Spleen (tissue), 11 donors: ENCODE measurements around the gene CMPK1. TPM values are rescaled to one million over a fixed set of nuclear protein-coding genes. Genes with fewer than 3 reads are reported as not detected.

Source experiments
- DNase-seq: peaks from one replicate; pipeline ENCODE4 v3.0.0-alpha.2; 2020
- H3K27ac ChIP-seq, 8 donors: fragments of 200-600 bp; sonication (generic) in 7 of 8; 1 replicate in 4 of 8; 2 replicates in 4 of 8; pipeline versions ENCODE4 v1.5.0 to v1.8.0; 2016 to 2021; ENCODE audit warnings: inconsistent platforms in 4 of 8, mild to moderate bottlenecking in 4 of 8, moderate library complexity in 1 of 8
- H3K27me3 ChIP-seq, 7 donors: fragments of 200-600 bp; sonication (generic) in 6 of 7; replicated peaks in 1 of 7; 1 replicate in 4 of 7; 2 replicates in 3 of 7; pipeline versions ENCODE4 v1.5.0 to v1.8.0; 2016 to 2021; ENCODE audit warnings: inconsistent platforms in 3 of 7, mild to moderate bottlenecking in 1 of 7
- H3K36me3 ChIP-seq, 6 donors: fragments of 200-600 bp; sonication (generic) in 5 of 6; 1 replicate in 4 of 6; 2 replicates in 2 of 6; pipeline versions ENCODE4 v1.5.0 to v1.8.0; 2016 to 2021; ENCODE audit warnings: inconsistent platforms in 2 of 6
- H3K4me1 ChIP-seq, 6 donors: fragments of 200-600 bp; sonication (generic) in 5 of 6; 1 replicate in 3 of 6; 2 replicates in 3 of 6; pipeline versions ENCODE4 v1.5.0 to v1.8.0; 2016 to 2021; ENCODE audit warnings: inconsistent platforms in 3 of 6
- H3K4me3 ChIP-seq, 8 donors: fragments of 200-600 bp; sonication (generic) in 7 of 8; 1 replicate in 4 of 8; 2 replicates in 4 of 8; pipeline versions ENCODE4 v1.5.0 to v1.8.0; 2016 to 2021; ENCODE audit warnings: inconsistent platforms in 4 of 8, mild to moderate bottlenecking in 4 of 8, moderate library complexity in 2 of 8
- H3K9me3 ChIP-seq, 8 donors: fragments of 200-600 bp; sonication (generic) in 7 of 8; 1 replicate in 4 of 8; 2 replicates in 4 of 8; pipeline versions ENCODE4 v1.5.0 to v1.8.0; 2016 to 2021; ENCODE audit warnings: inconsistent platforms in 4 of 8
- POLR2A ChIP-seq, 3 donors: fragments of 450-650 bp; IDR thresholded peaks; one replicate each; pipeline ENCODE4 v1.5.1; 2017; ENCODE audit warnings: antibody characterized with exemption in 3 of 3, mild to moderate bottlenecking in 1 of 3
- POLR2AphosphoS5 ChIP-seq, 3 donors: sonication (generic); formaldehyde crosslinking; IDR thresholded peaks; one replicate each; pipeline ENCODE4 v1.5.1; 2017; ENCODE audit warnings: antibody characterized with exemption in 3 of 3
- WGBS, 5 donors: extraction: QIAGEN DNeasy Blood & Tissue Kit in 3 of 5; methylation state at CpG; one replicate each; pipeline versions ENCODE4 v1.1.5 to v1.1.7; 2013 to 2018; 5-methylcytosine and 5-hydroxymethylcytosine counted together
- intact Hi-C: fragments of 100-400 bp; cut with DNase I; formaldehyde crosslinking; loops from one replicate; pipeline ENCODE4 v1.15.0; 2023; ENCODE audit warnings: low total_unique reads
- polyA plus RNA-seq, 3 donors: library from polyadenylated mRNA; stranded (reverse); fragments of 200-250 nt; gene quantifications; one replicate each; pipeline ENCODE4 v1.2.1, GENCODE V29; 2013
- total RNA-seq, 7 donors: library from RNA; depleted of rRNA in 3 of 7; stranded (reverse); fragments of >200 nt in 3 of 7; fragmentation: NEBNext Ultra II Directional in 4 of 7; extraction: Animal tissue kit (Norgen Biotek cat#: 25700) in 4 of 7; gene quantifications; one replicate each; pipeline versions ENCODE4 v1.1.0 to v1.2.1, GENCODE V29; 2016 to 2021
- TF ChIP-seq, protein P1 (sequence below), 11 experiments: fragments of 200-600 bp in 7 of 11; fragments of 450-650 bp in 4 of 11; sonication (generic) in 4 of 11; IDR thresholded peaks in 8 of 11; conservative IDR thresholded peaks in 3 of 11; 1 replicate in 7 of 11; 2 replicates in 4 of 11; pipeline versions ENCODE4 v1.4.0 to v1.8.0; 2016 to 2021; ENCODE audit warnings: antibody characterized with exemption in 11 of 11, inconsistent platforms in 4 of 11, mild to moderate bottlenecking in 1 of 11
- donor health status: healthy with polysubstance abuse.
- donor health status: DM: no; HTN: no; CAD: no; lungs with moderate emphysema.
- donor health status: DM: no; HTN: no; CAD: no.
- donor health status: Bipolar disorder and iron deficiency.
- donor health status: healthy.
- donor health status: DM: no; HTN: no; CAD: no.
- donor health status: DM: yes; HTN: yes; CAD: no.

The CMPK1 gene
- total and polyA plus RNA-seq, 10 donors, result 69.8 to 101 (median 86.2) TPM

DNA sequence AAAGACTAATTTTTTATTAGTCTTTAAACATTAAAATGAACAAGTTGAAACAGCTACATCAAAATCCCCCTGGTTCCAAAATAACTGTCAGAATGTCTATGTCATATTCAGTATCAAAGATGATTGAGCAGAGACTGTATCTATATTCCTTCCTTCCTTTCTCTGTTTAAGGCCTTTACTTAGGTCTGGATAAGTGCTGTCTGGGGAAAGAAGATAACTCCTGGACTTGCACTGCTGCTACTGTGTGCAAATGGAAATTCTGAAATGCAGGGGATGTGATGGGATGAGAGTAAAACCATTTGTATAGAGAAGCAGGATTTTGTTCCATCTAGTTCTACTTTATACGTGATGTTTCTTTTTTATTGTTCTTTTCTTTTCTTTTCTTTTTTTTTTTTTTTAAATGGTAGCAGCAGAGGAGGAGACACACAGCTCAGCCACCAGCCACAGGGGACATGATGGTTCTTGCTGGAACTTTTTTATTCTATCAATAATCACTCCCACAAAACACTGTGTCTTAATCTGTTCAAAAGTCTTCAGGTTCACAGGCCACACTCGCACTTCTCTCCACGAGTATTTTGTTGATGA is 48.9 kb downstream of the CMPK1 start:
- intact Hi-C loops, result no loop called here
- Histone ChIP-seq H3K27me3 (no peaks in the 10 kb centered on the region), H3K36me3 (peaks cover 0 to 62% (median 19%) of the 10 kb centered on the region in 6 donors), H3K4me3 (no peak overlapping the region), H3K9me3 (no peaks in the 10 kb centered on the region), H3K4me1 (no peaks in the 10 kb centered on the region), H3K27ac (no peak overlapping the region)
- 87 to 93% (median 91%) methylated on average over 3 of the region's 3 CpGs for WGBS, 5 donors
- no peak for DNase-seq
- no peak for TF ChIP-seq POLR2AphosphoS5 (IDR thresholded peaks at IDR 0.05)
- TF ChIP-seq, protein P1, sequence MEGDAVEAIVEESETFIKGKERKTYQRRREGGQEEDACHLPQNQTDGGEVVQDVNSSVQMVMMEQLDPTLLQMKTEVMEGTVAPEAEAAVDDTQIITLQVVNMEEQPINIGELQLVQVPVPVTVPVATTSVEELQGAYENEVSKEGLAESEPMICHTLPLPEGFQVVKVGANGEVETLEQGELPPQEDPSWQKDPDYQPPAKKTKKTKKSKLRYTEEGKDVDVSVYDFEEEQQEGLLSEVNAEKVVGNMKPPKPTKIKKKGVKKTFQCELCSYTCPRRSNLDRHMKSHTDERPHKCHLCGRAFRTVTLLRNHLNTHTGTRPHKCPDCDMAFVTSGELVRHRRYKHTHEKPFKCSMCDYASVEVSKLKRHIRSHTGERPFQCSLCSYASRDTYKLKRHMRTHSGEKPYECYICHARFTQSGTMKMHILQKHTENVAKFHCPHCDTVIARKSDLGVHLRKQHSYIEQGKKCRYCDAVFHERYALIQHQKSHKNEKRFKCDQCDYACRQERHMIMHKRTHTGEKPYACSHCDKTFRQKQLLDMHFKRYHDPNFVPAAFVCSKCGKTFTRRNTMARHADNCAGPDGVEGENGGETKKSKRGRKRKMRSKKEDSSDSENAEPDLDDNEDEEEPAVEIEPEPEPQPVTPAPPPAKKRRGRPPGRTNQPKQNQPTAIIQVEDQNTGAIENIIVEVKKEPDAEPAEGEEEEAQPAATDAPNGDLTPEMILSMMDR (IDR thresholded peaks at IDR 0.05 in 8 of 11, conservative IDR thresholded peaks at IDR 0.05 in 3 of 11), result no peak
- no peak for TF ChIP-seq POLR2A (IDR thresholded peaks at IDR 0.05)

DNA sequence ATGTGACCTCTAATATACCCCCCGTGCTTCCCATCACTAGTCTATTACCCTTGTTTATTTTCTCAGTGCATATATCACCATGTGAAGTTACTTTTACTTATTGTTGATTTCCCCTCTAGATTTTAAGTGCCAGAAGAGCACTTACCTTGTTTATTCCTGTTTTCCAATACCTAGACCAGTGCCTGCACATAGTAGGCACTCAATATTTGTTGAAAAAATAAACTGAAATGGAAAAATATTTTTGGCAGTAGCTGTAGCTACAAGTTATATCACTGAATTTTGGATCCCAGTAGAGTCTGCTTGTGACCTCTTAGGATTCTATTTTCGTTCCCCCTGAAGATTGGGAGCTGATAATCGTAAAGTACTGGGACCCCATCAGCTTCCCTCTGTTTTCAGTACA is 50.5 kb downstream of the CMPK1 start:
- intact Hi-C loops, result no loop called here
- no peaks in the 10 kb centered on the region for H3K9me3 ChIP-seq
- H3K4me1 ChIP-seq, result no peaks in the 10 kb centered on the region
- H3K4me3 ChIP-seq, result no peak overlapping the region
- WGBS, 5 donors, result 94 to 99% (median 96%) methylated on average over 3 of the region's 3 CpGs
- TF ChIP-seq POLR2AphosphoS5 (IDR thresholded peaks at IDR 0.05), result no peak
- no peak for TF ChIP-seq POLR2A (IDR thresholded peaks at IDR 0.05)
- TF ChIP-seq, protein P1 (IDR thresholded peaks at IDR 0.05 in 8 of 11, conservative IDR thresholded peaks at IDR 0.05 in 3 of 11), result no peak
- no peaks in the 10 kb centered on the region for H3K27me3 ChIP-seq
- no peak overlapping the region for H3K27ac ChIP-seq
- no peak for DNase-seq
- H3K36me3 ChIP-seq, result peaks cover 0 to 46% (median 11%) of the 10 kb centered on the region in 6 donors

DNA sequence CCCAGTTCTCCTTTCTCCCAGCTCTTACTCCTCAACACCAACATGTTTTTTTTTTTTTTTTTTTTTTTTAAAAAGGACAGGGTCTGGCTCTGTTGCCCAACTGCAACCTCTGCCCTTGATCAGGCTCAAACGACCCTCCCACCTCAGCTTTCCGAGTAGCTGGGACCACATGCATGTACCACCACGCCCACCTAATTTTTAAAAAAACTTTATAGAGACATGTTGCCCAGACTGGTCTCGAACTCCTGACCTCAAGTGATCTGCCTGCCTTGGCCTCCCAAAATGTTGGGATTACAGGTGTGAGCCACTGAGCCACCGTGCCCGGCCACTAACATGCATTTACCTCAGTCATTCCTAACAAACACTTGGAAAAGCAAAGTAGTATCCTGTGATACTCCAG is 51.4 kb downstream of the CMPK1 start:
- H3K9me3 ChIP-seq, result no peaks in the 10 kb centered on the region
- no peak for DNase-seq
- WGBS, 5 donors, result 83 to 93% (median 87%) methylated on average over 6 of the region's 6 CpGs
- no peaks in the 10 kb centered on the region for H3K4me1 ChIP-seq
- H3K27ac ChIP-seq, result no peak overlapping the region
- H3K36me3 ChIP-seq, result peaks cover 0 to 37% (median 4%) of the 10 kb centered on the region in 6 donors
- no peak overlapping the region for H3K4me3 ChIP-seq
- TF ChIP-seq POLR2A (IDR thresholded peaks at IDR 0.05) (no peak), POLR2AphosphoS5 (IDR thresholded peaks at IDR 0.05) (no peak)
- TF ChIP-seq, protein P1 (IDR thresholded peaks at IDR 0.05 in 8 of 11, conservative IDR thresholded peaks at IDR 0.05 in 3 of 11), result no peak
- no peaks in the 10 kb centered on the region for H3K27me3 ChIP-seq
- intact Hi-C loops, result no loop called here

DNA sequence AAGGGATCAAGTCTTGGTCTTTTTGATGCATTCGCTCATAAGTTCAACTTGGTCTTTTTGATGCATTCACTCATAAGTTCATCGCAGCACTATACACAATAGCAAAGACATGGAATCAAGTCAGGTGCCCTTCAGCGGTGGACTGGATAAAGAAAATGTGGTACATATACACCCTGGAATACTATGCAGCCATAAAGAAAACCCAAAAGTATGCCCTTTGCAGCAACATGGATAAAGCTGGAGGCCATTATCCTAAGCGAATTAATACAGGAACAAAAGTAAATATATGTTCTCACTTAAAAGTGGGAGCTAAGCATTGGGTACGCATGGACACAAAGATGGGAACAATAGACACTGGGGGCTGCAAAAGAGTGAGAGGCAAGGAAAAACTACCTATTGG is 52.7 kb downstream of the CMPK1 start:
- no peak overlapping the region for H3K27ac ChIP-seq
- TF ChIP-seq POLR2AphosphoS5 (IDR thresholded peaks at IDR 0.05) (no peak), POLR2A (IDR thresholded peaks at IDR 0.05) (no peak)
- TF ChIP-seq, protein P1 (IDR thresholded peaks at IDR 0.05 in 8 of 11, conservative IDR thresholded peaks at IDR 0.05 in 3 of 11), result no peak
- WGBS, 5 donors, result 93 to 99% (median 97%) methylated on average over 5 of the region's 5 CpGs
- no peak for DNase-seq
- H3K9me3 ChIP-seq, result no peaks in the 10 kb centered on the region
- peaks cover 0 to 24% (median 0%) of the 10 kb centered on the region in 6 donors for H3K36me3 ChIP-seq
- H3K4me1 ChIP-seq, result no peaks in the 10 kb centered on the region
- H3K27me3 ChIP-seq, result peaks cover 0 to 7% (median 0%) of the 10 kb centered on the region in 7 donors
- intact Hi-C loops, result no loop called here
- H3K4me3 ChIP-seq, result no peak overlapping the region
